Memory B cell (primary cell): Measurements from ENCODE around the gene LMNA.

Experiments used
- ATAC-seq: fragments of 150-1000 bp; cut with Tn5 transposase; 2 replicates; pipeline ENCODE4 v1.10.0; 2021; ENCODE audit warnings: low read depth, mild to moderate bottlenecking, moderate library complexity
- DNase-seq, 2 donors: peaks; one replicate each; pipeline ENCODE4 v3.0.0; 2022; ENCODE audit warnings: low spot score in 2 of 2
- H3K27ac Mint-ChIP-seq: one replicate; pipeline ENCODE4 v1.8.0; 2022; ENCODE audit warnings: mild to moderate bottlenecking, moderate library complexity, mixed read lengths
- H3K27me3 Mint-ChIP-seq: one replicate; pipeline ENCODE4 v1.8.0; 2022; ENCODE audit warnings: mixed read lengths
- H3K36me3 Mint-ChIP-seq: one replicate; pipeline ENCODE4 v1.8.0; 2022; ENCODE audit warnings: mild to moderate bottlenecking, mixed read lengths
- H3K4me1 Mint-ChIP-seq: one replicate; pipeline ENCODE4 v1.8.0; 2022; ENCODE audit warnings: mixed read lengths
- H3K4me3 Mint-ChIP-seq: one replicate; pipeline ENCODE4 v1.8.0; 2022; ENCODE audit warnings: mild to moderate bottlenecking, moderate library complexity, mixed read lengths
- H3K9me3 Mint-ChIP-seq: one replicate; pipeline ENCODE4 v1.8.0; 2022; ENCODE audit warnings: mixed read lengths

LMNA gene

DNA sequence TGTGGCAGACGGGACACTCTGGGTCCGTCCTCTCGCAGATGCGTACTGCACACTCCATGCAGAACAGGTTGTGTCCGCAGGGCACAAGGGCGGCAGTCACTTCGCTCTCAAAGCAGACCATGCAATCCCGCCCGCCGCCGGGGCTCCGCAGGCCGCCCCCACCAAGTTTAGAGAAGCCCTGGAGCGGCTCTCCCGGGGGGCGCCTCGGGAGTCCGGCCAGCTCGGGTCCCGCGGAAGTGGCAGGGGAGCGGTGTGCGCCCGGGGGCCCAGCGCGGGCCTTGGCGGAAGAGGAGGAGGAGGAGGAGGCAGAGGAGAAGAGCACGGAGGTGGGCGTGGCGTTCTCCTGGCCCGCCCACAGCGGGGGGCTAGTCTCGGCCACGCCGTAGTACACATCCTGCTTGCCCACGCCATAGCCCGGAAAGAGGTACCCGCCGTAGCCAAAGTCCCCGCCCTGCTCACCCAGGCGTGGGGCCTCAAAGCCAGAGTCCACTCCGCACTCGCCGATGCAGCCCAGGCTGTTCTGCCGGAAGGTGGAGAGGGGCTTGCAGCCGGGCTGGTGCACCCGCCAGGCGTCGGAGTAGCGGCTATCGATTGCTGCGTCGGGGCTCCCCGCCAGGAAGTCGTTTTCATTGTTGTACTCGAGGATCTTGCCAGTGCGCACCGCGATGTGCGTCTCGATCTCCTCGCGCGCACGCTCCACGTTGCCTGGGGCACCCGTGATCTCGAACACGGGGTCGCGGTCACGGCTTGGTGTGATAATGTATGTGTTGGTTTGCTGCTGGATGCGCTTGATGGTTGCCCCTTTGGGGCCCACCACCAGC is 37.7 kb upstream of the LMNA start:
- H3K27me3 Mint-ChIP-seq, result peaks cover 1% of the 10 kb centered on the region
- no peak overlapping the region for H3K27ac Mint-ChIP-seq
- H3K9me3 Mint-ChIP-seq, result no peaks in the 10 kb centered on the region
- H3K4me1 Mint-ChIP-seq, result peaks cover 18% of the 10 kb centered on the region
- DNase-seq (peak in 1 of 2 donors; percentile 49), ATAC-seq (peak; percentile 77)
- H3K4me3 Mint-ChIP-seq, result peak overlapping the region; percentile 78
- H3K36me3 Mint-ChIP-seq, result no peaks in the 10 kb centered on the region

DNA sequence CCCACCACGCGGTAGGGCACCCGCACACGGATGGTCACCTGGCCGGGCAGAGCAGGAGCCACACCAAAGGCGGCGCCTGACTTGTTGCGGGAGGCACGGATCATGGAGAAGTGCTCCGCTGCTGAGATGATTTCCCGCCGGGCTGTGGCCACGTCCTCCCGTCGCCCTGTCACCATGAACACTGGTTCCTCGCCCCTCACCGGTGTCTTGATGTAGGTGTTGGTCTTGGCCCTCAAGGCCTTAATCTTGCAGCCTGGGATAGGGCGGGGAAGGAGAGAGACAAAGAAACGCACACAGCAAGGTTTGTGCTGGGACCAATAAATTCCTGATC is 37.1 kb upstream of the LMNA start:
- Mint-ChIP-seq H3K27me3 (peaks cover 2% of the 10 kb centered on the region), H3K4me1 (peaks cover 19% of the 10 kb centered on the region), H3K4me3 (peak overlapping the region; percentile 78), H3K9me3 (no peaks in the 10 kb centered on the region), H3K36me3 (no peaks in the 10 kb centered on the region), H3K27ac (no peak overlapping the region)
- no peak for ATAC-seq
- DNase-seq, result no peak

DNA sequence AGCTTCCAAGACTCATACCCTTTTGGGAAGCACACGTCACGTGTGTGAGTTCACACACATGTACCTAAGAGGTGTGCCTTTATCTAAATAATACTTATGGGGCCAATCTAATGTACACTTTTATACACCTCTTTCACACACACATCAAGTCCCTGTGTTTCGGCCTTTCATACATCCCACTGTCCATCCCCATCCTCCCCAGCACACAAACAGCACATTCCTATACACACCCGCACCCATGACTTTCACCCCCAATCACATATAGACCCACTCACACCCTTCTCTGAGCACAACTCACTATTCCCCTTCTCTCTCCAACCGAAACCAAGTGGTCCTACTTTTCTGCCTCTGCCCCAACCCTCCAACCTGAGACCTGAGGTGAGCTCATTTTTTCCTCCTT is 35.8 kb upstream of the LMNA start:
- DNase-seq (no peak), ATAC-seq (no peak)
- Mint-ChIP-seq H3K27ac (no peak overlapping the region), H3K36me3 (no peaks in the 10 kb centered on the region), H3K27me3 (peaks cover 5% of the 10 kb centered on the region), H3K9me3 (no peaks in the 10 kb centered on the region), H3K4me3 (peak overlapping the region; percentile 5), H3K4me1 (peaks cover 22% of the 10 kb centered on the region)

DNA sequence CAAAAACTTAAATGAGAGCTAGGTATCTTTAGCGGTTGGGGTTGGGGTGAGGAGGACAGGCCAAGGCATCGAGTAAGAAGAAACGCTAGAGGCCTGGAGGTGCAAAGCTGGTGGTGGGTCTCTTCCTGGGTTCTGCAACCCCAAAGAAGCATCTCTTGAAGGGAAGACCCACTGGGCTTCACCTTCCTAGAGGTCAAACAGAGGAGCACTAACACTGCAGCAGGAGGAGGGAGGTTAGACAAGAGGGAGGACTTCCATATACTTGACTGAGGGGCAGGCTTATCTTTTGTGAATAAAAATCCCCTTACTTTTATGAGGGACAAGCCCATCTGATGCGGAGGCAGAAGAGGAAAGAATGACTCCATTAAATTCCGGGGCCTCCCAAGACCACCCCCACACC is 34.7 kb upstream of the LMNA start:
- DNase-seq, result no peak
- no peaks in the 10 kb centered on the region for H3K36me3 Mint-ChIP-seq
- peaks cover 8% of the 10 kb centered on the region for H3K27me3 Mint-ChIP-seq
- no peaks in the 10 kb centered on the region for H3K9me3 Mint-ChIP-seq
- H3K4me3 Mint-ChIP-seq, result no peak overlapping the region
- H3K27ac Mint-ChIP-seq, result no peak overlapping the region
- ATAC-seq, result no peak
- peaks cover 26% of the 10 kb centered on the region for H3K4me1 Mint-ChIP-seq

DNA sequence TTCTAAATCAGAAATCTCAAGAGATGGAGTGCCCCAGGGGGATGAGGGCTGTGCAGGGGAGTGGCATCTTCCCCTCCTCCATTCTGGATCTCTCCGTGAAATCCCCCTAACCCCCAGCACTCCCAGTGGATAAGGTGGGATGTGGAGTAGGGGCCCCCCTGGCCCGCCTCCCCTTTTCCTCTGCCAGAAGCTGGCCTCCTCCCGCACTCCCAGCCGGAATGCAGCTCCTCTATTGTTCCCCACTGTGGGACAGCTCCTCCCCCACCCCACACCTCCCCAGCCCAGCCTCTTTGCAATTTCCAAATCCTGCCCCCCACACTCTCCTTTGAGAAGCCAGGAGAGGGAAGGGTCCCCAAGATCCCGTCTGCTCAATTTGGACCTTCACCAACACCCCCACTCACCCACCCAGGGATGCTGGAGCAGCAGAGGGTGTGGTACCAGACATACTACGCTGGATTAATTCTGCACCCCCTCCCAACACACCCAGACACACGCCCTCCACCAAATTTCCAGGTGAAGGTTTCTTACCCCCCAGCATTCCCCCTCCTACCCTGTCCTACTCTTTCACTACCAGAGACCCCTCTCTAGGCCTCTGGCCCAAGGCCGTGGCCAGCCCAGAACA is 34.2 kb upstream of the LMNA start:
- Mint-ChIP-seq H3K4me3 (no peak overlapping the region), H3K27ac (no peak overlapping the region), H3K36me3 (no peaks in the 10 kb centered on the region), H3K4me1 (peaks cover 23% of the 10 kb centered on the region), H3K9me3 (no peaks in the 10 kb centered on the region), H3K27me3 (peaks cover 10% of the 10 kb centered on the region)
- DNase-seq (no peak), ATAC-seq (no peak)

DNA sequence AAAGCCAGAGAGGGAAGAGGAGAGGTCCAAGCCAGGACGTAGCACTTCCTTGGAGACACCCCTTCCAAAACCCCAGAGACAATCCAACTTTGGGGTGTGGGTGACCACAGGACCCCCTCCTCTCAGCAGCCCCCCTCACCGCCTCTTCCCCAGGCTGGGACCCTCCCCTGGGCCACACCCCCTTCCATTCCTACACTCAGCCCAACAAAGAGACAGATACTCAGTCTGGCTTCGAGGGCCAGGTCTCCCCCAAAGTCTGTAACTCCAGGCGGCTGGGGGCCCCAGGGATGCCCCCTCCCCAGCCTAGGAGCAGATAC is 33.7 kb upstream of the LMNA start:
- H3K4me3 Mint-ChIP-seq, result no peak overlapping the region
- no peaks in the 10 kb centered on the region for H3K36me3 Mint-ChIP-seq
- H3K27me3 Mint-ChIP-seq, result peaks cover 11% of the 10 kb centered on the region
- no peak overlapping the region for H3K27ac Mint-ChIP-seq
- H3K9me3 Mint-ChIP-seq, result no peaks in the 10 kb centered on the region
- H3K4me1 Mint-ChIP-seq, result peaks cover 20% of the 10 kb centered on the region
- DNase-seq (no peak), ATAC-seq (no peak)

DNA sequence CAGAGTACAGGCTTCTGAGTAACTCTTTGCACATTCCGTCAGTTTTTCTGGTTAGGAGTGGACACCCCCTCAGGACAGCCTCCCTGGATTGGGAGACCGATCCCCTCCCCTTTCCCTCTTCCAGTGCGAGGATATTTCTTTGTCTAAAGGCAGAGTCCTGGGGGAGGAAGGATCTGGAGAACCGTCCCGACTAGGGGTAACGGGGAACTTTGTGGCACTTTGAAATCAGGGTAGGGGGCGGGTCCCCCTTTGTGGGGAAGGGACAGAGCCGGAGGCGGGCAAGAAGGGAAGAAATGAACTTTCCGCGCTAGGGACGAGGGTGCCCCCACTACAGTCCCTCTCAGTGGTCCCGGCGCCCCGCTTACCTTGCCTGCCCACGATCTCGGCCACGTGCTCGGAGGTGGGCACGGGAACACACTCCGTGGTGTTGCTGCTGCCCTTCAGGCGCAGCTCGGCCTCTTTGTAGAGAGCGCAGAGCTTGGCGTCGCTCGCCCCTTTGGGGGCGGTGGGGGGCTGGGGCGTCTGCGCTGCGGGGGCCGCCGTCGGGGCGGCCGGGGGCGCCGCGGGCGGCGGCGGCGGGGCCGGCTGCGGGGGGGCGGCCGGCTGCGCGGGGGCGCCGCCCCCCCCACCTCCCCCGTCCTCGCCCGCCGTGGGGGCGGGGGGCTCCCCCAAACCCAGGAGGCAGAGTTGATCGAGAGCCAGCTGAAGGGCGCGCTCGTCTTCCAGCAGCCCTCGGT is 33.2 kb upstream of the LMNA start:
- H3K4me3 Mint-ChIP-seq, result peak overlapping the region; percentile 86
- DNase-seq, result no peak
- no peaks in the 10 kb centered on the region for H3K9me3 Mint-ChIP-seq
- no peaks in the 10 kb centered on the region for H3K36me3 Mint-ChIP-seq
- H3K27ac Mint-ChIP-seq, result no peak overlapping the region
- no peak for ATAC-seq
- H3K27me3 Mint-ChIP-seq, result peaks cover 13% of the 10 kb centered on the region
- H3K4me1 Mint-ChIP-seq, result peaks cover 20% of the 10 kb centered on the region

DNA sequence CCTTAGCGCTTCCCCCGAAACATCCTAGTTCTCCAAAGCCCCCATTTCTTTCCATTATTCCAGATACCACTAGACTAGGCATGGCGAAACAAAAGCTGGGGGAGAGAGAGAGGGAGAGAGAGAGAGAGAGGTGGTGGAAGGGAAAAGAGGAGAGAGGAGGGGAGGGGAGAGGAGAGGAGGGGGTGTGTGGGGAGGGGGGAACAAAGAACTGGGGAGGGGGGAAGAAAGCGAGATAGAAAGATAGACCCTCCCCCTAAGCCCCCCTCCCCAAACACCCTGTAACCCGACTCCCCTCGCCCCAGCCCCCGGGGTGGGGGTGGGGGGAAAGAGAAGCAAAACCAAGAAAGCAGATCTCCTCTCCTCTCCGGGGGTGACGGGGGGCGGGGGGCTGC is 32.6 kb upstream of the LMNA start:
- Mint-ChIP-seq H3K27ac (no peak overlapping the region), H3K27me3 (peaks cover 13% of the 10 kb centered on the region), H3K9me3 (no peaks in the 10 kb centered on the region), H3K36me3 (no peaks in the 10 kb centered on the region), H3K4me1 (peaks cover 20% of the 10 kb centered on the region), H3K4me3 (peak overlapping the region; percentile 86)
- no peak for DNase-seq
- peak; percentile 8 for ATAC-seq

DNA sequence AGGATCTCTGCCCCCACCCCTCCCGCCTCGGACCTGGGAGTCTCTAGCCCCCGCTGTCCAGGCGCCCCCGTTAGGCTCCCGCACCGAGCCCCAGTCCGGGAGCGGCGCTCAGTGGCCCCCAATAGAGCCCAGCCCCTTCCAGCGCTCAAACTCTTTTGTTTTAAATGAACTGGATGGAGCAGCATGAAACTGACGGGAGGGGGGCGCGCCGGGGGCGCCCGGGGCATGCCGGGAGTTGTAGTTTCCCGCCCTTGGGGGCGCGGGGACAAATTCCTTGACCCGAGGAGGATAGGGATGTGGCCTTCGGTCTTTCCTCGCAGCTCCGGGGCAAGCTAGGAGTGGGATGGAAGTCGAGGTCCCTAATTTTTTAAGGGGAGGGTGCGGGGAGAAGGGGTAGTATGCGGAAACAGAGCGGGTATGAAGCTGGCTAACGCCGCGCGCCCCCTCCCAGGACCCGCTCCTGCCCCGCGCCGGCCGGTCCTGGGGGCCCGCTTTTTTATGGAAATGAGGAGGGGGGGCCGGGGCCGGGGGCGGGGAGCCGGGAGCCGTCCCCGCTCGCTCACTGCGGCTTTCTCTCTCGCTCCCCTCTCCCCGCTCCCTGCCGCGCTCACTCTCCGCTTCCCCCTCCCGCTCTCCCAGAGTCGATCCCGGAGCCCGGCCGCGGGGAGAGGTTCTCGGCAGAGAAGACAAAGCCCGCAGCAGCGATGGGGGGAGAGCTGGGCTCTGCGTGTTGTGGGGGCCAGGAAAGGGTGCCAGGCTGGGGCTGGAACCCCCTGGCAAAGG is 32.0 kb upstream of the LMNA start, which contains the start of gene MEX3A:
MEX3A (minus strand) TSS at position 157 of the 783 bp plus-strand sequence. CDS start 467 bp downstream, outside the sequence.
- peak within 1 kb of the TSS; percentile 86 for H3K4me3 Mint-ChIP-seq
- DNase-seq (peak; percentile 54 to 55), ATAC-seq (peak; percentile 80)
- no peaks in the 10 kb centered on the region for H3K36me3 Mint-ChIP-seq
- H3K9me3 Mint-ChIP-seq, result no peaks in the 10 kb centered on the region
- H3K27ac Mint-ChIP-seq, result no peak within 1 kb of the TSS
- peaks cover 20% of the 10 kb centered on the region for H3K4me1 Mint-ChIP-seq
- H3K27me3 Mint-ChIP-seq, result peaks cover 13% of the 10 kb centered on the region

DNA sequence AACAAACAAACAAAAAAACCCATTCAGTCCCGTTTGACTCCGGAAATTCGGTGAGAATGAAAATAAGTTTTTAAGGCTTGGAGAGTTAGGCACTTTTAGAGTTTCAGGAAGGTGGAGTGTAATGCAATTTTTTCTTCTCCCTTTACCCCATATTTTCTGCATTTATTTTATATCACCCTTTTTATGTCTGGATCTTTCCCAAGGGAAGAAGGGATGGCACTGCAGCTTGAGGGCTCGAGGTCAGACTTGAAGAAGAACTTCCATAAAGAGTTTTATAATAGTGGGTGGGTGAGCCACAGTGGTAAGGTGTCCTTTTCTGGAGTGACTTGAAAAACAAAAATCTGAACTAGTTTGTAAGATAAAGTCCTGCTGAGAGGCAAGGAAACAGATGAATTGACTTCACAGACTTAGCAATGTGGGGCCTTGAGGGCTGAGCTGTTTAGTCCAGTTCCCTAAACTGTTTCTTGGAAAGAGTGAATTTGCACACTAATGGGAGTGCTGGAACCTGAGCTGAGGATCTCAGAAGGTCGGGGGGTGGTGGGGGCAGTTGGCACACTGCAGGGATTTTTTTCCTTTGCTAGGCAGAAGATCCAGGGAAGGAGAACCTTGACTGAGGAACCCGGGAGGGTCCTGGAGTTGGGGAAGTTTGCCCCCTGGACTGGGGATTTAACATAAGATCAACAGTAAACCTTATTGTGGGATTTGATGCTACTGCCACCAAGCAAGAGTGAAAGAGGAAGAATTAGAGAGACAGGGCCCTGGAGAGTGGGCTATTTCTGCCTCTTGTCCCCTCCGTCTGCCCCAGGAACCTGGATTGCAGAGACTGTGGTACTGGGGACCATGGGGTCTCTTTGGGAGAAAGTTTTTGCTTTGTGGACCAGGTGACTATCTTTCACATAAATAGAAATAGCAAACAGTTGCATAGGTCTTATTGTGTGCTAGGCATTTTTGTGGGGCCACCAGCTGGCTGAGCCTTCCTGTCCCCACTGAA is 30.4 kb upstream of the LMNA start:
- peak overlapping the region; percentile 44 for H3K4me3 Mint-ChIP-seq
- H3K36me3 Mint-ChIP-seq, result no peaks in the 10 kb centered on the region
- DNase-seq, result no peak
- peaks cover 10% of the 10 kb centered on the region for H3K4me1 Mint-ChIP-seq
- H3K9me3 Mint-ChIP-seq, result no peaks in the 10 kb centered on the region
- no peak for ATAC-seq
- no peak overlapping the region for H3K27ac Mint-ChIP-seq
- peaks cover 13% of the 10 kb centered on the region for H3K27me3 Mint-ChIP-seq

DNA sequence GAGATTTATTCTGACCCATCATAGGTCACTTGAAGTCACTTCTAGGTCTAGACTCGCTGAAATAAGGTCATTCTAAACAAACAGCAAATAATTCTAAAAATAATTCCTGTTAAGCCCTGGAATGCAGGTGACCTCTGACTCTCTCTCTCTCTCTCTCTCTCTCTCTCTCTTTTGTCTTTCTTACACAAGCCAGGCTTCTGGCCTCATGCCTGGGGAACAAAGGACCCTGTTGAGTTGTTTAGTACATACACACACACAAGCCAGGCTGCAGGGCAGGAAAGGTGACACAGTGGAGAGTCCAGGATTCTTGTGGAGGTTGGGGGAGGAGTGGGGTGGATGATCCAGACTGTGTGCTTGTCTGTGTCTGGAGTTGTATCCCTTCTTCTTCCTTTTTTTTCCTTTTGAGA is 28.3 kb upstream of the LMNA start:
- Mint-ChIP-seq H3K27ac (no peak overlapping the region), H3K4me1 (peaks cover 20% of the 10 kb centered on the region), H3K4me3 (no peak overlapping the region), H3K36me3 (no peaks in the 10 kb centered on the region), H3K9me3 (no peaks in the 10 kb centered on the region), H3K27me3 (peaks cover 15% of the 10 kb centered on the region)
- ATAC-seq, result no peak
- DNase-seq, result no peak

DNA sequence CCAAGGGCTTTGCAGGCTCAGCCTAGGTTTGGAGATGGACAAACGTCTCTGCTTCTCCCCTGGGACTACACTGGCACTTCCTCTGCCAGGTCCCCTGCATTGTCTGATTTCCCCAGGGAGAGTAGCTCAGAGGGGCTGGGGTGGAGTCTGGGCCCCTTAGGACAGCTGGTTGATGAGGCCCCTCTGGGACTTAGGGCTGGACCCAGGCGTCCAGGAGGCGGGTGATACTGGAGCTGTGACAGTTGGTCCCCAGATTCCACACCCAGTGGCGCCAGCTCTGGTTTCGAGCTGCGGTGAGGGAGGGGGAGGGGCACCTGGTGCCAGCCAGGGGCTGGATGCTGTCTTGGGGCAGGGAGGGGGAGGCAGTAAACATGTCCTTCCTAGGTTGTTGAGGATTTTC is 24.8 kb upstream of the LMNA start:
- Mint-ChIP-seq H3K36me3 (no peaks in the 10 kb centered on the region), H3K27me3 (peaks cover 8% of the 10 kb centered on the region), H3K27ac (no peak overlapping the region), H3K4me3 (no peak overlapping the region), H3K4me1 (peaks cover 10% of the 10 kb centered on the region), H3K9me3 (no peaks in the 10 kb centered on the region)
- DNase-seq (no peak), ATAC-seq (no peak)
